ENCODE data around the gene MECR.
A peak's percentile ranks its signal among the peaks of the same experiment; 100 is the strongest.

The MECR gene

GRCh38 chr1:29202584-29203340 is 28.0 kb downstream of the MECR start:
- DNase-seq (ENCODE audit: low spot score), result peak; percentile 94
- peak; percentile 96 for FAIRE-seq

- FAIRE-seq, result no peak
Measured at GRCh38 chr1:29202053-29202452, 28.7 kb downstream of the MECR start.

GRCh38 chr1:29201595-29202051 is 29.1 kb downstream of the MECR start:
- no peak for FAIRE-seq

More at GRCh38 chr1:29202053-29202452, 28.7 kb downstream of the MECR start:
- no peak for DNase-seq (ENCODE audit: low spot score)

GRCh38 chr1:29200906-29201594 is 29.7 kb downstream of the MECR start:
- DNase-seq (ENCODE audit: low spot score), result no peak
- no peak for FAIRE-seq

More at GRCh38 chr1:29201595-29202051, 29.1 kb downstream of the MECR start:
- DNase-seq (ENCODE audit: low spot score), result no peak

GRCh38 chr1:29197993-29198392 is 32.7 kb downstream of the MECR start:
- DNase-seq (ENCODE audit: low spot score) (no peak), FAIRE-seq (no peak)

GRCh38 chr1:29197590-29197924 is 33.2 kb downstream of the MECR start:
- FAIRE-seq (no peak), DNase-seq (ENCODE audit: low spot score) (peak; percentile 41)

- no peak for FAIRE-seq
- peak; percentile 14 for DNase-seq (ENCODE audit: low spot score)
Measured at GRCh38 chr1:29196863-29197589, 33.7 kb downstream of the MECR start.

GRCh38 chr1:29195881-29196291 is 34.8 kb downstream of the MECR start:
- DNase-seq (ENCODE audit: low spot score) (peak; percentile 18), FAIRE-seq (no peak)

GRCh38 chr1:29193879-29194455 is 36.8 kb downstream of the MECR start:
- FAIRE-seq (no peak), DNase-seq (ENCODE audit: low spot score) (no peak)

GRCh38 chr1:29190718-29191117 is 40.0 kb downstream of the MECR start:
- FAIRE-seq, result no peak
- no peak for DNase-seq (ENCODE audit: low spot score)

GRCh38 chr1:29186707-29187106 is 44.0 kb downstream of the MECR start:
- DNase-seq (ENCODE audit: low spot score), result no peak

GRCh38 chr1:29186252-29186651 is 44.5 kb downstream of the MECR start:
- no peak for DNase-seq (ENCODE audit: low spot score)
- FAIRE-seq, result no peak

More at GRCh38 chr1:29186707-29187106, 44.0 kb downstream of the MECR start:
- no peak for FAIRE-seq

GRCh38 chr1:29183287-29183686 is 47.4 kb downstream of the MECR start:
- DNase-seq (ENCODE audit: low spot score) (no peak), FAIRE-seq (no peak)

- FAIRE-seq (peak; percentile 74), DNase-seq (ENCODE audit: low spot score) (peak; percentile 95)
Measured at GRCh38 chr1:29181413-29182225, 49.1 kb downstream of the MECR start, which contains the start of gene SRSF4. TSS of gene SRSF4 (minus strand) at chr1:29181900. CDS start at chr1:29181752, 148 bp downstream.

- FAIRE-seq, result no peak
- no peak for DNase-seq (ENCODE audit: low spot score)
Measured at GRCh38 chr1:29180497-29181412, 50.0 kb downstream of the MECR start.

- FAIRE-seq, result no peak
Measured at GRCh38 chr1:29179641-29180184, 51.0 kb downstream of the MECR start.

GRCh38 chr1:29177022-29177705 is 53.6 kb downstream of the MECR start:
- FAIRE-seq, result no peak
- no peak for DNase-seq (ENCODE audit: low spot score)

More at GRCh38 chr1:29179641-29180184, 51.0 kb downstream of the MECR start:
- no peak for DNase-seq (ENCODE audit: low spot score)

GRCh38 chr1:29176576-29176975 is 54.2 kb downstream of the MECR start:
- FAIRE-seq, result peak; percentile 33
- no peak for DNase-seq (ENCODE audit: low spot score)

All from RCC 7860 (cell line).